Transverse colon (tissue), 4 donors: ENCODE measurements around the gene ALDH4A1. TPM values are rescaled to one million over a fixed set of nuclear protein-coding genes. Genes with fewer than 3 reads are reported as not detected.

Experiments used
- DNase-seq: peaks from one replicate; pipeline ENCODE4 v3.0.0-alpha.2; 2019
- H3K27ac ChIP-seq, 4 donors: fragments of 200-600 bp; sonication (generic); 2 replicates each; pipeline ENCODE4 v1.5.1; 2016 to 2018; ENCODE audit warnings: inconsistent platforms in 4 of 4
- H3K27me3 ChIP-seq: fragments of 200-600 bp; sonication (generic); 2 replicates; pipeline ENCODE4 v1.5.1; 2017; ENCODE audit warnings: inconsistent platforms
- H3K36me3 ChIP-seq, 4 donors: fragments of 200-600 bp; sonication (generic); 2 replicates each; pipeline ENCODE4 v1.5.1; 2017 to 2019; ENCODE audit warnings: inconsistent platforms in 4 of 4
- H3K4me1 ChIP-seq, 4 donors: fragments of 200-600 bp; sonication (generic); 2 replicates each; pipeline ENCODE4 v1.5.1; 2017 to 2020; ENCODE audit warnings: inconsistent platforms in 4 of 4
- H3K4me3 ChIP-seq, 4 donors: fragments of 200-600 bp; sonication (generic); 1 replicate in 1 of 4; 2 replicates in 3 of 4; pipeline versions ENCODE4 v1.5.1 to v1.6.1; 2017 to 2019; ENCODE audit warnings: inconsistent platforms in 4 of 4
- H3K9me3 ChIP-seq, 2 donors: fragments of 200-600 bp; sonication (generic); 2 replicates each; pipeline ENCODE4 v1.5.1; 2017 to 2019; ENCODE audit warnings: inconsistent platforms in 2 of 2
- CTCF ChIP-seq, 5 experiments: fragments of 200-600 bp in 3 of 5; fragments of 450-650 bp in 2 of 5; sonication (generic) in 3 of 5; IDR thresholded peaks; 1 replicate in 2 of 5; 2 replicates in 3 of 5; pipeline ENCODE4 v1.5.1; 2016 to 2017; ENCODE audit warnings: antibody characterized with exemption in 5 of 5, inconsistent platforms in 3 of 5, mild to moderate bottlenecking in 2 of 5, moderate library complexity in 1 of 5
- EP300 ChIP-seq: sonication (generic); formaldehyde crosslinking; IDR thresholded peaks from one replicate; pipeline ENCODE4 v1.6.1; 2017; ENCODE audit warnings: antibody characterized with exemption, low read depth
- POLR2A ChIP-seq: fragments of 450-650 bp; IDR thresholded peaks from one replicate; pipeline ENCODE4 v1.6.1; 2016; ENCODE audit warnings: antibody characterized with exemption, mild to moderate bottlenecking, moderate library complexity
- POLR2AphosphoS5 ChIP-seq, 3 donors: sonication (generic); formaldehyde crosslinking; IDR thresholded peaks; one replicate each; pipeline ENCODE4 v1.6.1; 2016; ENCODE audit warnings: antibody characterized with exemption in 3 of 3
- WGBS, 2 donors: methylation state at CpG; one replicate each; pipeline ENCODE4 v1.1.5; 2018; ENCODE audit warnings: low coverage in 1 of 2; 5-methylcytosine and 5-hydroxymethylcytosine counted together
- in situ Hi-C, 4 donors: fragments of 200-750 bp; cut with MboI; loops; one replicate each; pipeline versions ENCODE4 v1.15.0 to v1.15.1; 2017; ENCODE audit warnings: low sequenced_read_pairs in 3 of 4, low pct_ligation_motif_present in 1 of 4, low pct_unique_long_range_greater_than_20kb in 1 of 4
- intact Hi-C: fragments of 100-400 bp; cut with DNase I; formaldehyde crosslinking; loops from one replicate; pipeline ENCODE4 v1.15.1; 2023; ENCODE audit warnings: low total_unique reads
- total RNA-seq, 4 donors: library from RNA; depleted of rRNA; stranded (reverse); fragments of >200 nt; gene quantifications; one replicate each; pipeline ENCODE4 v1.1.0, GENCODE V29; 2016

ALDH4A1 gene
- total RNA-seq, 4 donors from 2014 or later = 3.8 to 6.0 (median 4.8) TPM

DNA sequence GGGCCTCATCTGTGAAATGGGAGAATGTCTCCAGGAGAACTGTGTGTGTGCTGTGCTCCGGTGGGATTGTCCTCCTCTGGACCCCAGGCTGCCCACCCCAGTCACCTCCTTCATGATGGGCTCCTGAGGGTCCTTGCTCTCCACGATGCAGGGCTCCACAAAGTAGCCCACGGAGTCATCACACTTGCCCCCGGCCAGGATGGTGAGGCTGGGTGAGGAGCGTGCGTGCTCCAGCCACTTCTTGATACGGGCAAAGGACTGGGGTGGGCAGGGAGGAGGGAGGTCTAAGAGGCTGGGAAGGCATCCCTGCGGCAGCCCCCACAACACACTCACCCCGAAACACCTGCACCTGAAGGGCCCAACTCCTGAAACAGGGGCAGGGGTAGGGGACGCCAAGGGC lies 26.1 kb downstream of the ALDH4A1 start:
- in situ Hi-C loops = no loop called here
- no peaks in the 10 kb centered on the region for H3K9me3 ChIP-seq
- no peaks in the 10 kb centered on the region for H3K27me3 ChIP-seq

GRCh38 chr1:18875796-18876128 lies 26.6 kb downstream of the ALDH4A1 start:
- in situ Hi-C loops (no loop called here), intact Hi-C loops (no loop called here)
- Histone ChIP-seq H3K4me3 (no peak overlapping the region), H3K9me3 (no peaks in the 10 kb centered on the region), H3K4me1 (peaks cover 0 to 5% (median 2%) of the 10 kb centered on the region in 4 donors), H3K27ac (no peak overlapping the region), H3K36me3 (no peaks in the 10 kb centered on the region), H3K27me3 (no peaks in the 10 kb centered on the region)
- 68% methylated on average over 3 of the region's 3 CpGs; no CpG with 5 or more reads in 1 of the 2 donors for WGBS, 2 donors
- DNase-seq = no peak
- TF ChIP-seq POLR2AphosphoS5 (IDR thresholded peaks at IDR 0.05) = no peak
- TF ChIP-seq EP300 = no peak
- TF ChIP-seq CTCF (IDR thresholded peaks at IDR 0.05) = no peak
- no peak for TF ChIP-seq POLR2A

More for the DNA sequence above, 26.1 kb downstream of the ALDH4A1 start:
- Histone ChIP-seq H3K4me3 (no peak overlapping the region), H3K36me3 (no peaks in the 10 kb centered on the region), H3K4me1 (peaks cover 0 to 5% (median 2%) of the 10 kb centered on the region in 4 donors), H3K27ac (no peak overlapping the region)
- WGBS, 2 donors = 97% methylated on average over 5 of the region's 10 CpGs; no CpG with 5 or more reads in 1 of the 2 donors
- intact Hi-C loops = no loop called here
- TF ChIP-seq EP300 = no peak
- no peak for TF ChIP-seq CTCF (IDR thresholded peaks at IDR 0.05)
- TF ChIP-seq POLR2A = no peak
- no peak for TF ChIP-seq POLR2AphosphoS5 (IDR thresholded peaks at IDR 0.05)
- DNase-seq = no peak

GRCh38 chr1:18875107-18875795 lies 27.1 kb downstream of the ALDH4A1 start:
- no peaks in the 10 kb centered on the region for H3K36me3 ChIP-seq
- H3K4me1 ChIP-seq = peaks cover 0 to 5% (median 2%) of the 10 kb centered on the region in 4 donors
- in situ Hi-C loops = no loop called here
- peak; percentile 86 for DNase-seq
- H3K9me3 ChIP-seq = no peaks in the 10 kb centered on the region
- H3K4me3 ChIP-seq = no peak overlapping the region
- intact Hi-C loops = no loop called here
- no peaks in the 10 kb centered on the region for H3K27me3 ChIP-seq
- 33% methylated on average over 20 of the region's 20 CpGs; no CpG with 5 or more reads in 1 of the 2 donors for WGBS, 2 donors
- TF ChIP-seq POLR2A (no peak), CTCF (IDR thresholded peaks at IDR 0.05) (peak; percentile 71 to 88 (median 80)), EP300 (no peak), POLR2AphosphoS5 (IDR thresholded peaks at IDR 0.05) (no peak)
- H3K27ac ChIP-seq = no peak overlapping the region

DNA sequence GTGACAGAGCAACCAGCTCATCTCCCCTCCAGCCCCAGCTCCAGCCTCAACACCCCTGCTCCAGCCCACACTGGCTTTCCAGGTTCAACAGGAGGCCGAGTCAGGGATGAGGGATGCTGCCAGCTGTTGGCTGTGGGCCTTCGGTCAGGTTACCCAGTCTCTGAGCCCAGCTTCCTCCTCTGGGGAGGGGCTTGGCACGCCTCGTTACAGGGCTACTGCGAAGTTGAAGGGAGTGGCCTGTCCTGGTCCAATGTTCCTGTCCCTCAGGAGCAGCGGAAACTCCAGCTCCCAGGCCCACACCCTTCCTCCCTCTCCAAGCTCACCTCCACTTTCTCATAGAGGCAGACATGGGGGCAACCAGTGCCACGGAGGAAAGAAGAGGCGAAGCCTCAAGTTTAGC lies 27.8 kb downstream of the ALDH4A1 start:
- intact Hi-C loops = no loop called here
- Histone ChIP-seq H3K27me3 (no peaks in the 10 kb centered on the region), H3K27ac (no peak overlapping the region), H3K36me3 (no peaks in the 10 kb centered on the region), H3K4me1 (peaks cover 0 to 5% (median 2%) of the 10 kb centered on the region in 4 donors), H3K4me3 (no peak overlapping the region), H3K9me3 (no peaks in the 10 kb centered on the region)
- DNase-seq = peak; percentile 50
- in situ Hi-C loops = no loop called here
- 60% methylated on average over 8 of the region's 8 CpGs; no CpG with 5 or more reads in 1 of the 2 donors for WGBS, 2 donors
- TF ChIP-seq POLR2AphosphoS5 (IDR thresholded peaks at IDR 0.05) = no peak
- no peak for TF ChIP-seq POLR2A
- TF ChIP-seq CTCF (IDR thresholded peaks at IDR 0.05) = no peak
- TF ChIP-seq EP300 = no peak
